GM21367 (cell line): ENCODE measurements around the gene PDS5B.
"Not testable (repeated sequence)": the region's sequence is repeated elsewhere in the genome, so short reads cannot be mapped to it uniquely, and the experiment has no call there.

Experiments used
- ATAC-seq: cut with Tn5 transposase; IDR thresholded peaks from one replicate; pipeline ENCODE4 v1.9.1; 2021; ENCODE audit not compliant: unreplicated experiment

The PDS5B gene

DNA sequence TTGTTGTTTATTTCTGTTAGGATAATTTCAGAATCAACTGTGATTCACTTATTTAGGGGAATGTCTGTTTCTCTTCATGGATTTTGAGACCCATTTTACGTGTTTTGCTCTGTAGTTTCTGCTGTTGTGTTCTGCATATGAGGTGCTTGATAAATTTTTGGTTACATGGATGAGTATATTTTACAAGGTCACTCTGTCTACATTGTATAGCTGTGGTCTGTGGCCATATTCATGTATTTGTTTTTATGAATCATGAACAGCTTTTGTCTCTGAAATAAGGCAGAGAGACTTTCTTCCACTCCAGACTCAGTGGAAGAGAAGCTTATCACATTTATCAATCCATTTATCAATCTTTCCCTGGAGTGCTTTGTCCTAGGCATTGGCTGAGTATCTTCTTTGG, 56.6 kb downstream of the PDS5B start:
- ATAC-seq = no peak

DNA sequence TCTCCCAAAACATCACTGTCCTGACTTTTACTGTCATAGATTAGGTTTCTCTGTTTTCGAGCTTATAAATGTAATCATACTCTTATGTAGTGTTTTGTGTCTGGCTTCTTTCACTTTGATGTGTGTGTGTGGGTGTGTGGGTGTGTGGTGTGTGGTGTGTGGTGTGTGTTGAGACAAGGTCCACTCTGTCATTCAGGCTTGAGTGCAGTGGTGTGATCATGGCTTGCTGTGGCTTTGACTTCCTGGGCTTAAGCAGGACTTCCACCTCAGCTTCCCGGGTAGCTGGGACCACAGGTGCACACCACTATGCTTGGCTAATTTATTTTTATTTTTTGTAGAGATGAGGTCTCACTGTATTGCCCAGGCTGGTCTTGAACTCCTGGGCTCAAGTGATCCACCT, 59.6 kb downstream of the PDS5B start:
- ATAC-seq = no peak

DNA sequence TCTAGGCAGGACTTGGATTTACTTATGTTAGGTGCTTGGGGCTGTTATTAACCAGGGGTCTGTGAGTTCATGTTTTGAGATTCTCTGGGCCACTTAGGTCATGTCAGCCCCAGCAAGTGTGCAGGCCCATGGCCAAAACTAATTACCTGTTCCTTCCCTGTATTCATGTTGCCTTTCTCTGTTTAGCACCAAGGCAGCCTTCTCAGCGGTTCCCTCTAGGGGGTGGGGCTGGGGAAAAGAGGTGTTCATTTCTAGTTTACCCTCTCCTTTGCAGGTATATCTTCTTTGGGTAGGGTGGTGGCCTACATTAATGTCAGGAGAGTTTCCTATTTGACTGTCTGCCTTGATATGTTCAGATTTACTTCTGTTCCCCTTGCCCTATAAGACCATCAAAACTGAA, 61.7 kb downstream of the PDS5B start:
- no peak for ATAC-seq

DNA sequence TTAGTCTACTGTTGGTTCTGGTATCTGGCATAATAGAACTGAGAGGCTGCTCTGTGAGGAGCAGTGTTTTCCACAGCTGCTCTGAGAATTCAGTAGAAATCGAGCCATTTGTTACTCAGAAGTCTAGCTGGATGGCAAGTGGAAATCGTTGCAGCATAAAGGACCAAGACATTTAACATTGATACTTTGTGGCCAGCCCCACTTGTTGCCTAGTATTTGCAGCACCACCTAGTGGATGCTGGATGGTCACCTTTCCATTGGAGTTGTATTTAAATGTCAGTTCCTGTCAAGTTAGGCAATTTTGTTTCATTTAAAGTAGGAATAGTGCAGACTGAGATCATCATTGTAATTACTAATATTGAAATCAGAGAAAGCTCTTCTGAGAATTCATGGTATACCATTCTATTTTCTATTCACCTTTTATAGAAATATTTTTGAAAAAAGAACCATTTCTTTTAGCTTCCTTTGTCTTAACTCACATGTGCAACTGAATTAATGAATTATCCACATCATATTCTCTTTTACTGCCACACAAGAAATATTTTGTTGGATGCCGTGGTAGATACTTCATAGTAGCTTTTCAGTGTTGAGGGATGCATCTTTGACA, 64.6 kb downstream of the PDS5B start:
- peak; percentile 57 for ATAC-seq

DNA sequence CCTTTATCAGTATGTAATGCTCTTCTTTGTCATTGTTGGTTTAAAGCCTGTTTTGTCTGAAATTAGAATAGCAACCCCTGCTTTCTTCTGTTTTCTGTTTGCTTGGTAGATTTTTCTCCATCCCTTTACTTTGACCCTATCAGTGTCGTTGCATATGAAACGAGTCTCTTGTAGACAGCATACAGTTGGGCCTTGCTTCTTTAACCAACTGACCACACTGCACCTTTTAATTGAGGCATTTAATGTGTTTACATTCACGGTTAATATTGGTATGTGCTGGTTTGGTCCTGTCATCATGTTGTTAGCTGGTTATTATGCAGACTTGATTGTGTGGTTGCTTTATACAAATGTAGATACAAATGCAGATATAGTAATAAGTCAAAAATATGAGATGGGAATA, 71.1 kb downstream of the PDS5B start:
- ATAC-seq = no peak

DNA sequence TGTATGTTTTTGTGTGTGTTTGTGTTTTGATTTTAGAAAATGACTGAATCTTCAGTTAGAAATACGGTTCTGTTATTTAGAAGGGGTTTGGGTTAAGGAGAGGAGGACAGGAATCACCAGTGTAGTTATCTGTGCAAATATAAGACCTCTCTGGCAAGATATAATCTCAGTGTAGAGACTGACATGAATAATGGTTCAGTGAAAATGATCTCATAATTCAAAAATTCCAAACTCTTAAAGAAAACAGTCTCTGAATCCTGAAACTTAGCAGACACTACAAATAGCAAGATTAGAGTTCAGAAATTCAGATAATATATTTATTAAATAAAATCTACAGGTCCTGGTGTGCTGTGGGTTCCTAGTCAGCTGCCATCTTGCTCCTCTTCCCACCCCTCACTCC, 73.5 kb downstream of the PDS5B start:
- ATAC-seq = no peak

DNA sequence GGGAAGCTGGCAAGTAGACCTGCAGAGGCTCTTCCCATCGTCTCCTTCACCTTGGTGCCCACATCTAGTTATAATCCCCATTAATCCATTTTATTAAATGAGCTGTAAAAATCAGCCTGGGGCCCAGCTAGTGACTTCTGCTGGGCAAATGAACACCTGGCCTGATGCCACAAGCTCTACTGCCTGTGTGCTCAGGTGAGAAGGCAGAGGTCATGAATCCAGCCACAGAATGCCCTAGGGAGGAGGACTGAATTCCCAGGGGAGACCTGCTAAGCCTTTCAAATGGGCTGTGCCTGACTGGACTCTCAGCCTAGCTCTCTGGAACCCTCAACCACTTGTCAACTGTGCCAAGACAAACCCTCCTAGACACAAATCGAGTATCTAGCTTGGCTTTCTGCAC, 74.0 kb downstream of the PDS5B start:
- no peak for ATAC-seq

DNA sequence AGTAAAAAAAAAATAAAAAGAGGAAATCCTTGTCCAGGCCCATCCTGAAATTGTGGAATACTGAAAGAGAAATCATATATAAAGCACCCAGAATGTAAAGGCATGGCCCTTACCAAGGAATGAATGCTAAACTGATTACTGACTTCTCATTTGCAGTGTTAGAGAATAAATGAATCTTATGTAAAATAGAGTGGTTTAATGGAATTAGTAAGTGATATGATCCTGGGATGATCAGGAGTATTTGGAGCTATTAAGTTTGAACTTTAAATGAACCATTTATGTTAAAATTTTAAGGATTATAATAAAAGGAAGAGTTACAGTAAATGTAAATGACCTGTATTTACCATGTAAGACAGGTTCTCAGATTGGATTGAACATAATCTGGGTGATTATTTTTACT, 75.4 kb downstream of the PDS5B start:
- no peak for ATAC-seq

DNA sequence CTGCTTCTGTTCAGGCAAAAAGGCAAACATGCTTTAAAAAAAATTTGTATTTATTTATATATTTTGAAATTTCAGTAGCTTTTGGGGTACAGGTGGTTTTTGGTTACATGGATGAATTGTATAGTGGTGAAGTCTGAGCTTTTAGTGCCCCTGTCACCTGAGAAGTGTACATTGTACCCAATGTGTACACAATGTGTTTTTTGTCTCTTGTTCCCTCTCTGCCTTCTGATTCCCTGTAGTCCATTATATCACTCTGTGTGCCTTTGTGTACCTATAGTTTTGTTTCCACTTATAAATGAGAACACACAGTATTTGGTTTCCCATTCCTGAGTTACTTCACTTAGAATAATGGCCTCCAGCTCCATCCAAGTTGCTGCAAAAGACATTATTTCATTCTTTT, 77.4 kb downstream of the PDS5B start:
- no peak for ATAC-seq

DNA sequence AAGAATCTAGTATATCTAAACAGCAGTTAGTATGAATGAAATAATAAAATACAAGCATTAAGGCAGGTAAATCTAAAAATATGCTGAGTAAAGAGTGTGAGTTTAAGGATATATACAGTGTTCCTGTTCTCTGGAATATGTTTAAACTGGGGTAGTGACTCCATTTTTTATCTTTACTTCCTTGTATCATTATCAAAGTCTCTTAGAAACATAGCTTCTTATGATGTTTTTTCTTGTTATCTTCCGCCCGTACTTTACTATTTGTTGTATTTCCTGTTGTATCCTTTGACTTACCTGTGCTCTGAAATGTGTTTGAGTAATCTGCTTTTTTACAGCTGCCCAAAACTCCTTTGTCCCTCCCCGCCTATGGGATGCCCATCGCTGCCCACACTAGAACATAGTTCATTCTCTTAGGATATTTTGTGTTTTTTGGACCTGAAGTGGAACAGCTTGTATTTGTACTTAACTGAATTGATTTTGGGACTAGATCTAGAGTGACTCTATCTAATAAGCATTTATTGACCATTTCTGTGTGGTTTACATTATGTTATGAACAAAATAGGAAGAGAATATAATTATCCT, 80.8 kb downstream of the PDS5B start:
- ATAC-seq = no peak

DNA sequence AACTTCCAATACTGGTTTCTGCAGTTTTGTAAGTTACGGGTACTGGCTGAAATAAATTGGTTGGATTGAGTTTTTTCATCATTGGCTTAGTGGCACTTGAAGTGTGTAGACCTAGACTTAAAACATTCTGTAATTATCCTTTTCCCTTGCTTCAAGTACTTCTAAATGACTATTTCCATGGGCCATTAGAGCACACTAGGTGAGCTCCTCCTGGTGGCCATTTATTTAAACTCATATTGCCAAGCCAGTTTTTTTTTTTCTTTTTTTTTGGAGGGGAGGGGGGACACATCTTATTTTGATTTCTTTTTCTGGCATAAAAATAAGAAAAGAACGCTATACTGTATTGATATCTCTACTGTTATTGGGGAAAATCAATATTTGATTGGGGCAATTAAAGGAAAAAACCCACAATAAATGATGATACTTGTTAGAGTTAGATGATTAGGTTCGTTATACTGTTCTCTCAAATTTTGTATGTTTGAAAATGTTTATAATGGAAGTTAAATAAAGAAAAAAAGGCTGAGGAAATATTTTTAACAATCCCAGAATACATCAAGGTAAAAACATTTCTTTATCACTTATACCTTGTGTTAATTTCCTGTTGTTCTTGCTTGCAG, 82.9 kb downstream of the PDS5B start:
- no peak for ATAC-seq

DNA sequence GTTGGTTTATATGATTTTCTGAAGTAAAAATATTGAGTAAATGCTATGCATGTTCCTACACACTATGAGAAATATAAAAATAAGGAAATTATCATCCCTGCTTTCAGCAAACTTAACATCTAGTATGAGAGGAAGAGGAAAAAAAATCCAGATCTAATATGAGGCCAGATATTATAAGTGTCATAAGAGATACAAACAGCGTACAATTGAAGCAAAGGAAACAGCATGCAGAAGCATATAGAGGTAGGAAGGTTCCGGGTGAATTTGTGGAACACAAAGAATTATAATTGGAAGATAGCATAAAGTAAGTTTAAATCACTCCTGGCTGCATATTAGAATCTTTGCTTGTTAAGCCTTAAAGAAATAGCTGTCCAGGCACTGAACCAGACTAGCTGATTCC, 88.3 kb downstream of the PDS5B start:
- no peak for ATAC-seq

DNA sequence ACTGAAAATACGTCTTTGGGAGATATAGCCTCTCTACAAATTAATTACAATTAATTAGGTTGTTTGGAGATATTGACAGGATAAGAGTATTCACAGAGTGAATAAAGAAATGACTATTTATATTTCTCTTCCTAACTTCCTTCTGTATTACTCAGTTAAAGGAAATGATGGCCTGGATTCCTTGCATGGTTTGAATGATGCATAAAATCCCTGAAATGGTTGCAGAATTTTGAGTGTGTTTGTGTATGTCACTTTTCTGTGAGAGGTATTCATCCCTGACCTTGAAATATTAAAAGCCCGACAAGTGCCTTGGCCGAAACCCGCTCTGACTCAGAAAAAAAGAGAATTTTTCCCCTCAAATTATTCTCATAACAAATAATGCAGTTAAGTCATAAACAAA, 90.0 kb downstream of the PDS5B start:
- ATAC-seq = no peak

DNA sequence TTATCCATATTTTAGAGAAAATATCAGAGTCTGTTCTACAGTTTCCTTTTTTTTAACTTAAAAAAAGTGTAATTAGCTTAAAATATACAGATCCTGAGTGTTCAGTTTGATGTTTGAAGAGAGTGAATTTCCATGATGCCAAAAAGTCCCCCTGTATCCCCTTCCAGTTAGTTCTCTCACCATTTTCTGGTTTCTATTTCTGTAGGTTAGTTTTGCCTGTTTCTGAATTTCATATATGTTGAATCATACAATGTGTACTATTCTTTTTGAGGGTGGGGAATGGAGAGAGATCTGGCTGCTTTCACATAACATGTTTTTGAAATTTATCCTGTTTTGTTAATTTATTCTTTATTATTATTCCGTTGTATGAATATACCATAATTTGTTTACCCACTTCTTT, 95.9 kb downstream of the PDS5B start:
- ATAC-seq = no peak

DNA sequence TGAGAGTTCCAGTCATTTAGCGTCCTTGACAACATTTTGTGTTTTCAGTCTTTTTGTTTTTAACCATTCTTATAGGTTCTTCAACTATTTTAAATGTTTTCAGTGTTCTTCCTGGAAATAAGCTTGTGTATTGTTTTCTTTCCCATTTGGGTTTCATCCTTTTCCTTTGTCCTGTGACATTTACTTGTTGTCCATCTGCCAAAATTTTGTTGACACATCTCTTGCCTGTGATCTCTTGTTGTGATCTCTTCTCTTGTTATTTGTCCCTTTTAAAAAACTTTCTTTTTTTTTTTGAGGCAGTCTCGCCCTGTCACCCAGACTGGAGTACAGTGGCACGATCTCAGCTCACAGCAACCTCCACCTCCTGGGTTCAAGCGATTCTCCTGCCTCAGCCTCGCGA, 96.5 kb downstream of the PDS5B start:
- ATAC-seq = no peak

DNA sequence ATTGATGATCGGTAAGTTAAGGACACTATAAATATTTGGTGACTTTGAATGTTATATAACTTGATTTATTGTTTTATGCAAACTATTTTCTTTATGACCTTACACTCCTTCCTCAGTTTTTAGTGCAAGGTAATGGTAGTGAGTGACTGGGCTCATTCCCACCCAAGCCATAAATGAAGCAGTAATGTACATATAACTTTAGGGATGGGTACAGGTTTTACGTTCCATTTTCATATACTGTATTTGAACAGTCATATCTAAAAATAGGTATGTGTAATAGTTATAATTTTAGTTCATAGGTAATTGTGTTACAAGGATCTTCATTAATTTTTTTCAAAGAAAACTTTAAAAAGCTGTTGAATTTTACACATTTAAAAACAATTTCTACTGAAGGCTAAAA, 101.0 kb downstream of the PDS5B start:
- ATAC-seq = no peak

DNA sequence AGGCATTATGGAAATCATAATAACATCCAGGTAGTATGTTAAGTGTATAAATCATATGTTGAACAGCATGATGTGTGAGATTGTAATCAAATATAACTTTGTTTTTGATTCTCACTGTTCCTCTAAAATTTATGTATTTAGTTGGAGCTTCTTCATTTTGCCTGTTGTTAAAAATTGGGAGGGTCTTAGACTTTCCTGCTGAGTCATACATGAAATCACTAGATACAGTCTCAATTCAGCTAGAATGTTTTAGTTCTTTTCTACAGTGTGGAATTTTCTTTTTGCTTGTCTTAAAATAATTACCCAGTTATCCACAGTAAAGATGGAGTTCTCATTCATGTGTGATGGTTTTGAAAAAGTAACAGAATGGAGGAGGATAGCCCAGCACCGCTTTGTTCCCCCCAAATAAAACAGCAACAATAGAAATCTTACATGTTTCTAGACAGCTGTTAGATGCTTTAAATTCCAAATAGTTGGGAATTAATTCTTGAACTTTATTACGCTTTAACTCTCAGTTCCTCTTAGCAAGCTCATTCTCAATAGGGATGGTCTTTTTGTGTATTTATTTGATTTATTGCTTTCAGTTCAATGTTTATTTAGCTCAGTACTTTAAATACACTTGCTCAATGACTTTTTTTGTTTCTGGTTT, 109.5 kb downstream of the PDS5B start:
- no peak for ATAC-seq

DNA sequence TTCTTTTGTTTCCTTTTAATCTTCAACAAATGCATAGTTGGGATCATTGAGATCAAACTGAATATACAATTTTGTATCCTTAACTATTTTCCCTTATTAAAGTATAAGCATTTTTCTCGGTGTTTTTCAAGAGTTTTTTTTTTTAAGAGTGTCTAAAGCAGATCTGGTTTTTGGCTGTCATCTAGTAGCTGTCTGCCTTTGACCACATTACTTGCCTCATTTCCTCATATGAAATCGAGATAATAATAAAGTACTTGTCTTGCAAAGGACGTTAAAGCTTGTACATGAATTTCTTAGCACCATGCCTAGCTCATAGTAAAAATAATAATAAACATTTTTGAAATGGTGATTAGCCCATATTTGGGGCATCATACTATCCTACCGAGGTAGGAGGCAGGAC, 121.2 kb downstream of the PDS5B start:
- ATAC-seq = no peak

DNA sequence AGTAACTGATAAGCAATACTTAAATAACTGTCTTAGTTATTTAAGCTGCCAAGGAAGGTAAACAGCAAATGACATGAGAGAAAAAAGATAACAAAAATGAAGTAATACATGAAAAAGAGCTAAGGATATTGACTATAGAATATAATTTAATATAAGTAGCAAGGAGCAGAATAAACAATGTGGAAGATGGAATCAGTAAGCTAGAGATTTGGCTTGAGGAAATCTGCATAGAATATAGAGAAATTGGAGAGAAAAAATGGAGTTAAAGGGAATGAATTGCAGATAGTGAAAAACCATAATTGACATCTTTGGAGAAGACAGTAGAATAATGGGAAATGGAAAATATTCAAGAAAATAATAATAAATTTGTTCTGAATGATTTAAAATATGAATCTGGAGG, 127.1 kb downstream of the PDS5B start:
- ATAC-seq = no peak

DNA sequence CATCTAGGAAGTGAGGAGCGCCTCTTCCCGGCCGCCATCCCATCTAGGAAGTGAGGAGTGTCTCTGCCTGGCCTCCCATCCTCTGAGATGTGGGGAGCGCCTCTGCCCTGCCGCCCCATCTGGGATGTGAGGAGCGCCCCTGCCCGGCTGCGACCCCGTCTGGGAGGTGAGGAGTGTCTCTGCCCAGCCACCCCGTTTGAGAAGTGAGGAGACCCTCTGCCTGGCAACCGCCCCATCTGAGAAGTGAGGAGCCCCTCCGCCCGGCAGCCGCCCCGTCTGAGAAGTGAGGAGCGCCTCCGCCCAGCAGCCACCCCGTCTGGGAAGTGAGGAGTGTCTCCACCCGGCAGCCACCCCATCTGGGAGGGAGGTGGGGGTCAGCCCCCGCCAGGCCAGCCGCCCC, 129.9 kb downstream of the PDS5B start:
- not testable (repeated sequence) for ATAC-seq

DNA sequence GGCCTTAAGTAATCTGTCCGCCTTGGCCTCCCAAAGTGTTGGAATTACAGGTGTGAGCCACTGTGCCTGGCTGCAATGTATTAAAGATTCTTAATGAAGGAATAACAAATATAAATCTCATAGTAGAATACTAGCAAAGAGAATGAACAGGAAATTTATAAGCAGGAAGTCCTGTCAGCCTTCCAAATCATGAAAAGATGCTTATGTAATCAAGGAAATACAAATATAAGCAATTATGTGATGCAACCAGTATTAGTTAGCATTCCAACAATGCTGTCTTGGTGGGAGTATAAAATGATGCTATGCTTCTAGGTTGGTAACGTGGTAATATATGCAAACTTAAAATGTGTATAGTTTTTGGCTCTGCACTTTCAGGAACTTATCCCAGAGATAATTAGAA, 133.8 kb downstream of the PDS5B start:
- no peak for ATAC-seq
